ENCODE results near the gene GALNT5. TPM values are rescaled to one million over a fixed set of nuclear protein-coding genes. Genes with fewer than 3 reads are reported as not detected.

Gene GALNT5
- total RNA-seq, 1 donor from 2014 or later, result 2.2 TPM

- Mint-ChIP-seq H3K4me3 (ENCODE audit: unreplicated experiment) (no peak overlapping the region), H3K36me3 (ENCODE audit: low read depth, unreplicated experiment) (no peaks in the 10 kb centered on the region), H3K27me3 (ENCODE audit: low read depth, unreplicated experiment) (no peaks in the 10 kb centered on the region), H3K27ac (ENCODE audit: unreplicated experiment) (no peak overlapping the region), H3K4me1 (ENCODE audit: low read depth, unreplicated experiment) (peaks cover 5% of the 10 kb centered on the region), H3K9me3 (ENCODE audit: unreplicated experiment) (no peaks in the 10 kb centered on the region)
- TF ChIP-seq, protein P1, sequence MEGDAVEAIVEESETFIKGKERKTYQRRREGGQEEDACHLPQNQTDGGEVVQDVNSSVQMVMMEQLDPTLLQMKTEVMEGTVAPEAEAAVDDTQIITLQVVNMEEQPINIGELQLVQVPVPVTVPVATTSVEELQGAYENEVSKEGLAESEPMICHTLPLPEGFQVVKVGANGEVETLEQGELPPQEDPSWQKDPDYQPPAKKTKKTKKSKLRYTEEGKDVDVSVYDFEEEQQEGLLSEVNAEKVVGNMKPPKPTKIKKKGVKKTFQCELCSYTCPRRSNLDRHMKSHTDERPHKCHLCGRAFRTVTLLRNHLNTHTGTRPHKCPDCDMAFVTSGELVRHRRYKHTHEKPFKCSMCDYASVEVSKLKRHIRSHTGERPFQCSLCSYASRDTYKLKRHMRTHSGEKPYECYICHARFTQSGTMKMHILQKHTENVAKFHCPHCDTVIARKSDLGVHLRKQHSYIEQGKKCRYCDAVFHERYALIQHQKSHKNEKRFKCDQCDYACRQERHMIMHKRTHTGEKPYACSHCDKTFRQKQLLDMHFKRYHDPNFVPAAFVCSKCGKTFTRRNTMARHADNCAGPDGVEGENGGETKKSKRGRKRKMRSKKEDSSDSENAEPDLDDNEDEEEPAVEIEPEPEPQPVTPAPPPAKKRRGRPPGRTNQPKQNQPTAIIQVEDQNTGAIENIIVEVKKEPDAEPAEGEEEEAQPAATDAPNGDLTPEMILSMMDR (IDR thresholded peaks at IDR 0.05; ENCODE audit: insufficient read depth, low read depth, low read length), result no peak
- TF ChIP-seq EZH2 (IDR thresholded peaks at IDR 0.05; ENCODE audit: insufficient read depth, low read length), result no peak
- Histone ChIP-seq H3K79me2 (ENCODE audit: insufficient read depth, low read length) (no peaks in the 10 kb centered on the region), H3K4me2 (ENCODE audit: low read length) (no peak overlapping the region), H3K36me3 (ENCODE audit: insufficient read depth, low read length) (no peaks in the 10 kb centered on the region), H4K20me1 (ENCODE audit: insufficient read depth, low read length) (no peaks in the 10 kb centered on the region), H2AFZ (ENCODE audit: low read depth, low read length) (no peak overlapping the region), H3K9me3 (ENCODE audit: insufficient read depth, low read depth, low read length) (no peaks in the 10 kb centered on the region), H3K27ac (ENCODE audit: low read depth, low read length) (no peak overlapping the region), H3K4me1 (ENCODE audit: insufficient read depth, low read length) (peaks cover 3% of the 10 kb centered on the region), H3K4me3 (ENCODE audit: insufficient read depth, low read depth, low read length) (no peak overlapping the region), H3K27me3 (ENCODE audit: insufficient read depth, low read length) (no peaks in the 10 kb centered on the region), H3K9ac (ENCODE audit: low read length) (no peak overlapping the region)
- DNase-seq (ENCODE audit: low read depth) (no peak), FAIRE-seq (no peak)
Measured at GRCh38 chr2:157348291-157348921, 90.9 kb downstream of the GALNT5 start.

DNA sequence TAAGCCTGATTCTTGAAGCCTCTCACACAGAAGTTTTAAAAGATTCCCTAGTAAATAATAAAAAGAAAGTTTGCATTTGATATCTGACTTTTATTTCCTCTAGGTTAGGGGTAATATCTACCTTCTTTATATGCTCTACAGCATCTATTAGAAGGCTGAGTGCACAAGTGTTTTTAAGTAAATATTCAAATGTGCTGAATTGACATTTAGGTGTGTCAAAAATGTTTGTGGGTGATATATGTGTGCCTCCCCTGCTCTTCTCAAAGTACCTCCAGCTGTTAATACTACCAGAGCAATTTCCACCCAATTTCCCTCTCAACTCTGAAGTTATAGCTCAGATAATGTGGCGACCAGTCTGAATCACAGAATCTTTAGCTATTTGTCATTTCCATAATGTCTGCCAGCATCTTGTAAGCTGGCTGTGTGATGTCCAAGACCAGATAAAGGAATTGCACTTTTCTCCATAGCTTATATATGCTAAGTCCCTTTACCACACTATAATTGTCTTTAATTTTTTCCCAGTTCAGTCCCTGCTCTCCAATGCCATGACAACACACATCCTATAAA lies 92.5 kb downstream of the GALNT5 start:
- Histone ChIP-seq H3K36me3 (ENCODE audit: insufficient read depth, low read length) (no peaks in the 10 kb centered on the region), H3K9ac (ENCODE audit: low read length) (no peak overlapping the region), H3K79me2 (ENCODE audit: insufficient read depth, low read length) (no peaks in the 10 kb centered on the region), H3K27me3 (ENCODE audit: insufficient read depth, low read length) (no peaks in the 10 kb centered on the region), H3K4me2 (ENCODE audit: low read length) (no peak overlapping the region), H3K4me3 (ENCODE audit: insufficient read depth, low read depth, low read length) (no peak overlapping the region), H3K9me3 (ENCODE audit: insufficient read depth, low read depth, low read length) (no peaks in the 10 kb centered on the region), H2AFZ (ENCODE audit: low read depth, low read length) (no peak overlapping the region), H3K27ac (ENCODE audit: low read depth, low read length) (no peak overlapping the region), H4K20me1 (ENCODE audit: insufficient read depth, low read length) (no peaks in the 10 kb centered on the region), H3K4me1 (ENCODE audit: insufficient read depth, low read length) (peaks cover 3% of the 10 kb centered on the region)
- H3K27ac Mint-ChIP-seq (ENCODE audit: unreplicated experiment), result no peak overlapping the region
- no peaks in the 10 kb centered on the region for H3K36me3 Mint-ChIP-seq (ENCODE audit: low read depth, unreplicated experiment)
- H3K4me3 Mint-ChIP-seq (ENCODE audit: unreplicated experiment), result no peak overlapping the region
- FAIRE-seq, result peak; percentile 68
- H3K4me1 Mint-ChIP-seq (ENCODE audit: low read depth, unreplicated experiment), result peaks cover 5% of the 10 kb centered on the region
- peaks cover 2% of the 10 kb centered on the region for H3K27me3 Mint-ChIP-seq (ENCODE audit: low read depth, unreplicated experiment)
- no peak for DNase-seq (ENCODE audit: low read depth)
- no peak for TF ChIP-seq EZH2 (IDR thresholded peaks at IDR 0.05; ENCODE audit: insufficient read depth, low read length)
- TF ChIP-seq, protein P1 (IDR thresholded peaks at IDR 0.05; ENCODE audit: insufficient read depth, low read depth, low read length), result no peak
- peaks cover 2% of the 10 kb centered on the region for H3K9me3 Mint-ChIP-seq (ENCODE audit: unreplicated experiment)

DNA sequence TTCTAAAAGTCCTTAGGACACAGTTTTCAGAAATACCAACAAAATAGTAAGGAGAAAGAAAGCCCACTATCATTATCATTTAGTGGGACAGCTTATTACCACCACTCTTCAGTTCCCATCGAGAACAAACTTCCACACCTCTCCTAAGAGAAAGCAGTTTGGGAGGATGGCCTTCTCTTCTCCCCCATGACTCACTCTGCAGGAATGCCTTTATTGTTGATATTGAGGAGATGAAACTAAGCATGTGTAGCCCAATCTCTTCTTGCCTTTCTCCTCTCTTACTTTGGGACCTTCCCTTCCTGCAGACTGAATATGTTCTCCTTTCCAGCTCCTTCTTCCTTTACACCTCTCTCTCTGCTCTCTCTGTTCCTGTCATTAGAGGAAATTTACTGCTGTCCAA lies 98.1 kb downstream of the GALNT5 start:
- no peaks in the 10 kb centered on the region for H3K9me3 ChIP-seq (ENCODE audit: insufficient read depth, low read depth, low read length)
- TF ChIP-seq, protein P1 (IDR thresholded peaks at IDR 0.05; ENCODE audit: insufficient read depth, low read depth, low read length), result no peak
- no peak for TF ChIP-seq EZH2 (IDR thresholded peaks at IDR 0.05; ENCODE audit: insufficient read depth, low read length)
- peaks cover 2% of the 10 kb centered on the region for H3K9me3 Mint-ChIP-seq (ENCODE audit: unreplicated experiment)

More for the DNA sequence above, 98.1 kb downstream of the GALNT5 start:
- H4K20me1 ChIP-seq (ENCODE audit: insufficient read depth, low read length), result no peaks in the 10 kb centered on the region
- H3K27me3 ChIP-seq (ENCODE audit: insufficient read depth, low read length), result no peaks in the 10 kb centered on the region
- H3K27ac Mint-ChIP-seq (ENCODE audit: unreplicated experiment), result no peak overlapping the region
- no peak overlapping the region for H3K4me3 Mint-ChIP-seq (ENCODE audit: unreplicated experiment)
- H3K4me1 ChIP-seq (ENCODE audit: insufficient read depth, low read length), result no peaks in the 10 kb centered on the region
- H2AFZ ChIP-seq (ENCODE audit: low read depth, low read length), result no peak overlapping the region
- no peaks in the 10 kb centered on the region for H3K36me3 Mint-ChIP-seq (ENCODE audit: low read depth, unreplicated experiment)
- H3K4me2 ChIP-seq (ENCODE audit: low read length), result no peak overlapping the region
- H3K79me2 ChIP-seq (ENCODE audit: insufficient read depth, low read length), result no peaks in the 10 kb centered on the region
- H3K27ac ChIP-seq (ENCODE audit: low read depth, low read length), result no peak overlapping the region
- peaks cover 9% of the 10 kb centered on the region for H3K4me1 Mint-ChIP-seq (ENCODE audit: low read depth, unreplicated experiment)
- H3K27me3 Mint-ChIP-seq (ENCODE audit: low read depth, unreplicated experiment), result peaks cover 2% of the 10 kb centered on the region
- H3K9ac ChIP-seq (ENCODE audit: low read length), result no peak overlapping the region
- FAIRE-seq (no peak), DNase-seq (ENCODE audit: low read depth) (no peak)
- no peak overlapping the region for H3K4me3 ChIP-seq (ENCODE audit: insufficient read depth, low read depth, low read length)
- H3K36me3 ChIP-seq (ENCODE audit: insufficient read depth, low read length), result no peaks in the 10 kb centered on the region
